Endometrial microvascular endothelial cells (primary cell): ENCODE measurements around the gene RNF34. TPM values are rescaled to one million over a fixed set of nuclear protein-coding genes. Genes with fewer than 3 reads are reported as not detected.
"Not testable (repeated sequence)": the region's sequence is repeated elsewhere in the genome, so short reads cannot be mapped to it uniquely, and the experiment has no call there.

Experiments
- in situ Hi-C: cut with HindIII; loops from 2 replicates; pipeline ENCODE4 v1.10.0; 2017; ENCODE audit warnings: low sequenced_read_pairs, low pct_unique_long_range_greater_than_20kb; ENCODE audit errors: inconsistent ontology term
- total RNA-seq: library from RNA; depleted of rRNA; stranded (reverse); fragments of >200 nt; gene quantifications from one replicate; pipeline ENCODE4 v1.2.3, GENCODE V29; 2015; ENCODE audit errors: inconsistent ontology term

The RNF34 gene
- total RNA-seq, 1 donor from 2014 or later: 65.5 TPM

- in situ Hi-C loops: no loop called here
Measured at GRCh38 chr12:121383601-121384021, 16.3 kb upstream of the RNF34 start.

DNA sequence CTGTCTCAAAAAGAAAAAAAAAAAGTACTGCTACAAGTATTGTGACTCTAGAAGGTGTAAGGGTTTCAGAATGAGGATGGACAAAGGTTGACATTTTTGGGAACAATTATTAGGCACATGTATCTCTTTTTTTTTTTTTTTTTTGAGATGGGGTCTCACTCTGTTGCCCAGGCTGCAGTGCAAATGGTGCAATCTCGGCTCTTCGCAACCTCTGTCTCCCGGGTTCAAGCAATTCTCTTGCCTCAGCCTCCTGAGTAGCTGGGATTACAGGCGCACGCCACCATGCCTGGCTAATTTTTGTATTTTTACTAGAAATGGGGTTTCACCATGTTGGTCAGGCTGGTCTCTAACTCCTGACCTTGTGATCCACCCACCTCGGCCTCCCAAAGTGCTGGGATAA lies 15.0 kb upstream of the RNF34 start:
- in situ Hi-C loops: not testable (repeated sequence)

GRCh38 chr12:121388421-121388981 lies 11.4 kb upstream of the RNF34 start:
- in situ Hi-C loops: no loop called here

DNA sequence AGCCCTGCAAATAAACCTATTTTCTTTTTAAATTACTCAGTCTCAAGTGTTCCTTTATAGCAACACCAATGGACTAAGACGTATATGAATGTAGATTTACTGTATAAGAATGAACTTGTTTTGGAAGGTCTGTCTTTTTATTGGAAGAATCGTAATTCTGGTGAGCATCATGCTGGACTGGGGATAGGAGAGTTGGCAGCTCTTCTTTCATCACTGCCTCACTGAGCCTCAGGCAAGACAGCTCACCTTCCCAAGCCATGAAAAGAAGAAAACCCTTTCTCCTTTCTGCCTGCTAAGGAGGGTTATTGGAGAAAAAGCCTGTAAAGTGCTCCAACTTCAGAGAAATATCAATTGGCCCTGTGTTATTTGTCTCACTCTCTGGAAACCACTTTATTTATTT lies 9.1 kb upstream of the RNF34 start:
- in situ Hi-C loops: no loop called here

- in situ Hi-C loops: no loop called here
Measured at GRCh38 chr12:121391619-121392324, 8.1 kb upstream of the RNF34 start.

DNA sequence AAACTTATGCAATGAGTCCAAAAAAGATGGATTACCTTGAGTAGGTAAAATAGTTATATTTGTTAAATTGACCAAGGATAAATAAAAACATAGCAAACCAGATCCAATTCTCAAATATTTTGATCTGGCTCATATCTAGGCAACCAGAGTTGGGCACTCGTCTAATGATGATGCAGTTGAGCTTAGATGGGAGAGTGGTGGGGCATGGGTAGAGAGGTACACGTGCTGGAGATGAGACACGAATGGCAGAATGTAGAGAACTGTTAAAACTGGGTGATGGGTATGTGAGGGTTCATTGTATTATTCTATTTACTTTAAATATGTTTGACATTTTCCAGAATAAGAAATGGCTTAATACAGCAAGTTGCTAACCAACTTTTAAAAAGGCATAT lies 7.6 kb upstream of the RNF34 start:
- in situ Hi-C loops: no loop called here

DNA sequence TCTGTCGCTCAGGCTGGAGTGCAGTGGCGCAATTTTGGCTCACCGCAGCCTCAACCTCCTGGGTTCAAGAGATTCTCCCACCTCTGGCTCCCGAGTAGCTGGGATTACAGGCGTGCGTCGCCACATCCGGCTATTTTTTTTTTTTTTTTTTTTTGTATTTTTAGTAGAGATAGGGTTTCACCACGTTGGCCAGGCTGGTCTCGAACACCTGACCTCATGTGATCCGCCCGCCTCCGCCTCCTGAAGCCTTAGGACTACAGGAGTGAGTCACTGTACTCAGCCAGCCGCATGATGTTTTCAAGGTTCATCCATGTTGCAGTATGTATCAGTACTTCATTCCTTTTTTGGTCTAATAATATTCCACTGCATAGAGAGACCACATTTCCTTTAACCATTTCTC lies 2.4 kb upstream of the RNF34 start:
- in situ Hi-C loops: no loop called here

- in situ Hi-C loops: no loop called here
Measured at GRCh38 chr12:121398355-121398754, 1.6 kb upstream of the RNF34 start.

- in situ Hi-C loops: no loop called here
Measured at GRCh38 chr12:121400332-121401139, 618 bp downstream of the RNF34 start.

GRCh38 chr12:121403721-121404120 lies 3.8 kb downstream of the RNF34 start:
- in situ Hi-C loops: no loop called here

DNA sequence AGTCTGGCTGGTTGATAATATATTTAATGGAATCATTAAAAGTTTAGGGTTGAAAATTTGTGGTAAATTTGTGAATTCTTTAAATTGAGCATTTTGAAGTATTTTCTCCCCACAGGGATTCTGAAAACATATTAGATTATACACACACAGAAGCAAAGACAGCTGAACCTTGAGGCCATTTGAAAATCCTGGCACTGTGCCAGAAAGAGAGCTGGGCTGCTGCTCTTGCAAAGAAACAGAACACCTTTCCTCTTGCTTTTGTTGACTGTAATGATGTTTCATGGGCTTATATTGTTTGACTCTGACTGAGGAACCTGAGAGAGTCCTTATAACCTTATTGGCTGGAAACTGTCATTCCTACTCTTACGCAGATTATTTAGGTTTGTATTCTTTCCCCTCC lies 4.8 kb downstream of the RNF34 start:
- in situ Hi-C loops: no loop called here

- in situ Hi-C loops: no loop called here
Measured at GRCh38 chr12:121405211-121405610, 5.3 kb downstream of the RNF34 start.

- in situ Hi-C loops: no loop called here
Measured at GRCh38 chr12:121413917-121414316, 14.0 kb downstream of the RNF34 start.

DNA sequence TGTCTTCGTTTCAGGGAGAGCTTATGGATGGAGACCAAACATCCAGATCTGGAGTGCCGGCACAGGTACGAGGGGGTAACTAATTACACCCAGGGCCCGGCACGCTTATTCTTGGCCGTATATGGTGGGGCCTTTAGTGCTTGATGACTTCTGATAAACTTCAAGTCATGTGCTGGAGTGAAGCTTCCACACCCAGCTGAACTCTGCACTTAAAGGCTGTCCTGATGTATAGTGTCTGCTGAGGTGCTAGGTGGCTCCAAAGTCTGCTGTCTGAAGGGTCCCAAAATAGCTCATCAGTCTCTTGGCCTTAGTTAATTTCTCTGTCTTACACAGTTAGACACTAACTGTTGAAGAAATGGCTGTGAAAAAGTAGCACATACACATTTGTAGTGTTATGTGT lies 17.9 kb downstream of the RNF34 start:
- in situ Hi-C loops: no loop called here

GRCh38 chr12:121420109-121420508 lies 20.2 kb downstream of the RNF34 start:
- in situ Hi-C loops: no loop called here

DNA sequence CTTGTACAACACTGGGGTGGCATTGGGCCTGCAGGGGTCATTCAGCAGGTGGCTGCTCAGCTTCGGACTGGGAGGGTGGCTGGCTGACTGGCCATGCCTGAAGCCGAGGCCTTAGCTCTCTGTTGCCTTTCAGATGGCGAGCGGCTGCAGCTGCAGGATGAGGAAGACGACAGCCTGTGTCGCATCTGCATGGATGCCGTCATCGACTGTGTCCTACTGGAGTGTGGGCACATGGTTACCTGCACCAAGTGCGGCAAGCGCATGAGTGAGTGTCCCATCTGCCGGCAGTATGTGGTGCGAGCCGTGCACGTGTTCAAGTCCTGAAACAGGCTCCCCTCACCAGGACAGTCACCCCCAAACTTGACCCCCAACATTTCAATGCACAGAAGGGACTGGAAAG lies 23.3 kb downstream of the RNF34 start:
- in situ Hi-C loops: no loop called here

DNA sequence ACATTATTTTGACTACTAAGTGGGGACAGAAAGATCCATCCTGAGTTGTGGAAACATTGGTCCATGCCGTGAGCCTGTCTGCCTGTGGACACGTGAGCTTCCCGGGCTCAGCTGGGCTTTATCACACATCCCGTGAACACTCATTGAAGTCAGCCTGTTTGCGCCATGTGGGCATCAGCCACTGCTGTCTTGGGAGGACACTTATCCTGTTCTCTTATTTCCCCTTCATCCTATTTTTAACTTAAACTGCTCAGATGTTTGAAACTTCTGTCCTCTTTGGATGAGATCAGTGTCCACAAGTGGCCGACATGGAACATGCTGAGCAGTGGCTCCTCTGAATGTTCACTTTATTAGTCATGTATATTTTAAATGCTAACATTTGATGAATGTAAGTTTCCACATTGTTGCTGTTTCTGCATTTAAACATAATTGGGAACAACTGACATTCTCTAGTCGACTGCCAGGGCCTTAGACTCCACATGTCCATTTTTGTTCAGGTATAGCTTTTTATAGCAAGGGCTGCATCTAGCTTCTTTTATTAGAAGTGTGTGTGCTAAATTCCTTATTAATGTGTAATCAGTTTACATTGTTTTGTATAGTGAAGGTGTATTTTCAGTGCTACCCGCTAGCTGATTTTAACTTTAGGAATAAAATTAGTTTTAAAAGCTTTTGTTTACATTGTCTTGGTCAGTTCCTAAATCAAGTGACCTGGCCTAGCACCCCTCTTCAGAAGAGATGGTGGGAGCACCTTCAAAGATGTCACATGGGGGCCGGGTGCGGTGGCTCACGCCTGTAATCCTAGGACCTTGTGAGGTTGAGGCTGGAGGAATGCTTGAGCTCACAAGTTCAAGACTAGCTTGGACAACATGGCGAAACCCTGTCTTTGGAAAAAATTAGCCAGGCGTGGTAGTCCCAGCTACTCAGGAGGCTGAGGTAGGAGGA lies 24.0 kb downstream of the RNF34 start:
- in situ Hi-C loops: no loop called here

GRCh38 chr12:121424624-121424975 lies 24.7 kb downstream of the RNF34 start:
- in situ Hi-C loops: no loop called here

- in situ Hi-C loops: no loop called here
Measured at GRCh38 chr12:121427556-121428050, 27.7 kb downstream of the RNF34 start.
